Left hindlimb (tissue), 1 donor: ENCODE measurements around the gene SMG6.
"Not testable (repeated sequence)": the region's sequence is repeated elsewhere in the genome, so short reads cannot be mapped to it uniquely, and the experiment has no call there.

ENCODE experiments used
- DNase-seq: peaks from one replicate; pipeline ENCODE4 v3.0.0-alpha.2; 2018

The SMG6 gene

GRCh38 chr17:2302778-2303203, 794 bp downstream of the SMG6 start:
- no peak for DNase-seq

DNA sequence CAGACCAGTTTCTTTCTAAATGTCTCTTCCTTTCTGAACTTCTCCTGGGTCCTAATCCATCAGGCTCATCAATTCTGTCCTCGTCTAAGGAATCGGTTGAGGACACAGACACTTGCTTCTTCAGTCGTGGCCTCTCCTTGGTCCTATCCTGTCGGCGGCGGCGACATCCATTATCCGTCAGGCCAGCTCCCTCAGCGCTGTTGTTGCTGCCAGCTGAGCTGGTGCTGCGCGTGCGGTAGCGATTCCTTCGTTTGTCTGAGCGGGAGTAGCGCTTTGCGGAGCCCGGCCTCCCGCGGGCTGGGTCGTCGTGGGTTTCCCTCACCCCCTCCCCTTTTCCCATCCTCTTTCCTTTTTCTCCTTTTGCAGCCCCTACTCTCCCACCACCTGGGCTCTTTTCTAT, 3.8 kb downstream of the SMG6 start:
- no peak for DNase-seq

GRCh38 chr17:2299136-2299535, 4.4 kb downstream of the SMG6 start:
- no peak for DNase-seq

GRCh38 chr17:2297023-2297422, 6.6 kb downstream of the SMG6 start:
- no peak for DNase-seq

DNA sequence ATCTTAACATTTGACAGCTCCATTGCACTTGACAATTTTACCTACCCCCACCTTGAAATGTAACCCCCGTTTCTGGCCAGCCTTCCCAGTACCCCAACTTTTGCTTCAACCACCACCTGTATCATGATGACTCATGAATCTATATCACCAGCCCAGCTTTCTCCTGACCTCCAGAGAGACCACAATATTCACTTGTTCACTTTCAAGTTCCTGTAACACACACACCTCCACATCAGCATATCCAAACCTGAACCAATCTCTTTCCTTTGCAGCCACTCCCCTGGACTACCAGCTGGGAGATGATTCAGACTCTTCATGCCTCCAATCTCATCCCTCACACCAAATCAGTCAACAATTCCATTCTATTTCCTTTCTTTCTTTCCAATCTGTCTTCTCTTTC, 8.0 kb downstream of the SMG6 start:
- no peak for DNase-seq

GRCh38 chr17:2292100-2292499, 11.5 kb downstream of the SMG6 start:
- no peak for DNase-seq

GRCh38 chr17:2289878-2290478, 13.6 kb downstream of the SMG6 start:
- no peak for DNase-seq

DNA sequence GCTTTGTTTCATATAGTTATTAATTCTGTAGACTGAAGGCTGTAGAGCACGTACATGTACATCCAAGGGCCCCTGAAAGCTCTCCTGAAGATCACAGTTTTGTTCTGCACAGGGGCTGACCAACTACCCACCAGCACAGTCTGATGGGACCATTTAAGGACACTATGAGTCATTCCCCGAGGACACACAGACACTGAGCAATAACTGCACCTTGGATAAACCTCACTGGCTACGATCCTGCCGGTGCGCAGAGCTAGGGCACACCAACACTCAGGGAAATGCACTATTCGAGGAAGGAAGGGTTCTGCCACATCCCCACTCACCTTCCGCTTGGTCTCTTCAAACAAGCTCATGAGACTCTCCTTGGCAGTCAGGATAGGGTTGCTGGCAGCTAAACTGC, 20.3 kb downstream of the SMG6 start:
- DNase-seq = no peak

- DNase-seq = no peak
Observed at GRCh38 chr17:2282297-2282873, 21.2 kb downstream of the SMG6 start.

- no peak for DNase-seq
Observed at GRCh38 chr17:2279707-2280106, 23.9 kb downstream of the SMG6 start.

DNA sequence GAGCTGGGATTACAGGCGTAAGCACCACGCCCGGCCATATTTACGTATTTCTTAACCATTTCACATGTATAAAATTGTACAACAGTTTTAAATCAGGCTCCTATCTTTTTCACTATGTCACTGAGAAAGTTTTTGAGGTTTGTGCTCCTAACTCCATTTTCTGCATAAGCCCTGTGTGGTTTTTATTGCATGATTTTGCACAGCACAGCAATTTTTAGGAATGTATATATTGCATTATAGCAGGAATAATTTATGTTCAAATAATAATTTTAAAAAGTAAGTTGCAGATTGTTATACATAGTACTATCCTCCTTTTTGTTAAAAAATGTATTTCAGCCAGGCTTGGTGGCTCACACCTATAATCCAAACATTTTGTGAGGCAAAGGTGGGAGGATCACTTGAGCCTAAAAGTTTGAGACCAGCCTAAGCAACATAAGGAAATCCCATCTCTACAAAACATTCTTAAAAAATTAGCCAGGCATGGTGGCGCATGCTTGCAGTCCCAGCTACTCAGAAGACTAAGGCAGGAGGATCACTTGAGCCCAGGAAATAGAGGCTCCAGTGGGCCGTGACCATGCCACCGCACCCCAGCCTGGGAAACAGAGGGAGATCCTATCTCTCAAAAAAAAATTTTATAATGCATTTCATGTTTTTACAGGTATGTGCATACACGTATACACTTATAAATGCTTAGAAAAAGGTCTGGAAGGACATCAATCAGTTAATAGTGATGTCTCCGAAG, 26.0 kb downstream of the SMG6 start:
- DNase-seq = no peak

DNA sequence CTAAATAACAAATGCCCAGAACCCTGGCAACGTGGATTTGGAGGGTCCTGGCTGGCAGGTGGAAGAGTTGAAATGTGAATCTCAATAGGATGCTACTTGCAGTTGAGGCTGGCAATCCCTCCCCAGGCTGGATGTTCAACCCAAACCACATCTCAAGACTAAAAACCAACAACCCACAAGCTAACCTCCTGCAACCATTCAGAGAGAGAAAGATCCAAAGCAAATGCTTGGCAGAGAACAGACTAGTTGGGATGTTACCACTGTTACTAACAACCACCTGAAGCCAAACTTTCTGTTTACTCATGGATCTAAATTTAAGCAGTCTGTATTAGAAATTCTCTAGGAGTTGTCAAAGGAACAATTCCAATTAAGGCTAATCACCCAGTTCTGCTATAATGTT, 27.9 kb downstream of the SMG6 start:
- DNase-seq = no peak

DNA sequence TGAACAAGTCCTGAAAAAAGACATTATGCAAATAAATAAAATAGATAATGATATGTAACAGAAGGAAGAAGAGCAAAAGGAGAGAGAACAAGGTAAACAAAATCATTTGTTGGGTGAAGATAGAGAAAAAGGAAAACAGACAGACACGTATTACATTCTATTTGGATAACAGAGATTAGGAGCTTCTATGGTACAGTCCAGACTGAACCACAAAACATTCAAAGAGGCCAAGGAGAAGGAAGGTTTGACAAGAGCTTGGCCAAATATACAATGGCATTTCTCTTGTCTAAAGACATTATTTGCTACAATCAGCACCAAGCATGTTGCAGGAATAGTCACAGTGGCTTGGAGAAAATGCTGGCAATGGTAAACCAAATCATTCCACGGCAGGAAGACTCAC, 29.2 kb downstream of the SMG6 start:
- no peak for DNase-seq

DNA sequence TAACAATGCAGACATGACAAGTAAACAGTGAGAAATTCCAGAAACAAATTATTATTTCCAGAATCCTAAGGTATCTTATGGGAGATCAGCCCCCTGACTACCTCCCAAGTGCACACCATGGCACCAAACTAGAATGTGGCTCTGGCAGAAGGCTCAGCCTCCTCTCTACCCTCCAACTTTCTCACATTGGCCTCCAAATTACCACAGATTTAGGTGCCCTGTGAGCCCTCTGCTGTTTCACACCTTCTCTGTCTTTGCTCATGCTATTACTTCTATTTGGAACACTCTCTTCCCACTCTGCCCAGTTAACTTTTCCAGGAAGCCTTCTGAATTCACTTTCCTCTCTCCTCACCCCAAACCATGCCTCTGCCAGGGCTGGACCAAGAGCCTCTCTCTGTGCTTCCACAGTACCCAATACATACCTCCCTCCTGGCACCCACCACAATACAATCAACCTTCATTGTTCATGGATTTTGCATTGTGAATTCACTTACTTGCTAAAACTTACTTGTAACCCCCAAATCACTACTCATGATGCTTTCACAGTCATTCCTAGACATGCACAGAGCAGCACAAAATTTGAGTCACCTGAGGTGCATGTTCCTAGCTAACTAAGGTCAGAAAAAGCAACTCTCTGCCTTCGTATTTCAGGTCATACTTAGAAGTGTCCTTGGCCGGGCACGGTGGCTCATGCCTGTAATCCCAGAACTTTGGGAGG, 31.4 kb downstream of the SMG6 start:
- DNase-seq = no peak

- DNase-seq = no peak
Observed at GRCh38 chr17:2267354-2267753, 36.2 kb downstream of the SMG6 start.

- DNase-seq = no peak
Observed at GRCh38 chr17:2266865-2267228, 36.7 kb downstream of the SMG6 start.

DNA sequence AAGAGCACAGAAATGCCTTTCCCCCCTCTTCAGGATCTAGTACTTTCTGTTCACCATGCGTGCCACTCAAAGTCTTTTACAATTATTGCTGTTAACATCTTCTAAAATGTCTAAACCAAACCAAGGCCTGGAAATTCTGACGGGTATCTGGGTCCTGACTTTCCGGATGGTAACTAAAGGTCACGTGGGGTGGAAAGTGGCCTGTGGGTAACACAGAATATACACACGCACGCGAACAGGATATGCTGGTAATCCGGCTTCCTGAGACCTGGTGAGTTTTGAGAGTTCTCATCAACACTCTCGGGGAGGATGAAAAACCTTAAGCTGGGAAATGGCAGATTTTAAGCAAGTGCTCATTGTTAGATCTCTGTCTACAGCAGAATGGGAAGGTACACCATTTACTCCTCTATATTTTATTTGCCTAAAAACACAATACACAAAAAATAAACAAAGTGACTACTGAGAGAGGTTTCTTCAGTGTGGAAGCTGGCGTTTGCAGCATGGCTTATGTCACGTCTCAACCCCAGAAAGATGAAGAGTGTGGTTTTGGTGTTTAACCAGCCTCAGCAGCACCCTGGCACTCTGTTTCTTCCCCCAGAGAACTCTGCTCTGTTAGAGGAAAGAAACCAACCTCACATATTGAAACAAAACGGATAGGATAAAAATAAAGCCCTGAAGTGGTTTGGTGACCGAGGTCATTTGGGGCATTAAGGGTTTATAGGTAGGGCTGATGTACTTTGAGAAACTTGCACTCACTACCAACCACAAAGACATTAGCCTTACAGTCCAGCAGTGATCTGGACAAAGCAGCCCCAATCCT, 37.3 kb downstream of the SMG6 start:
- DNase-seq = no peak

DNA sequence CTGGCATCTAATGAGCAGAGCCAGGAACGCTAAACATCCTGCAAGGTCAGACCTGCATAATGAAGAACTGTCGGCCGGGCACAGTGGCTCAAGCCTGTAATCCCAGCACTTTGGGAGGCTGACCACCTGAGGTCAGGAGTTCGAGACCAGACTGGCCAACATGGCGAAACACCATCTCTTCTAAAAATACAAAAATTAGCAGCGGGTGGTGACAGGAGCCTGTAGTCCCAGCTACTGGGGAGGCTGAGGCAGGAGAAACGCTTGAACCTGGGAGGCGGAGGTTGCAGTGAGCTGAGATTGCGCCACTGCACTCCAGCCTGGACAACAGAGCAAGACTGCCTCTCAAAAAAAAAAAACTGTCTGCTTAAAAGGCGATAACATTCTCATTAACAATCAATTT, 38.4 kb downstream of the SMG6 start:
- not testable (repeated sequence) for DNase-seq

DNA sequence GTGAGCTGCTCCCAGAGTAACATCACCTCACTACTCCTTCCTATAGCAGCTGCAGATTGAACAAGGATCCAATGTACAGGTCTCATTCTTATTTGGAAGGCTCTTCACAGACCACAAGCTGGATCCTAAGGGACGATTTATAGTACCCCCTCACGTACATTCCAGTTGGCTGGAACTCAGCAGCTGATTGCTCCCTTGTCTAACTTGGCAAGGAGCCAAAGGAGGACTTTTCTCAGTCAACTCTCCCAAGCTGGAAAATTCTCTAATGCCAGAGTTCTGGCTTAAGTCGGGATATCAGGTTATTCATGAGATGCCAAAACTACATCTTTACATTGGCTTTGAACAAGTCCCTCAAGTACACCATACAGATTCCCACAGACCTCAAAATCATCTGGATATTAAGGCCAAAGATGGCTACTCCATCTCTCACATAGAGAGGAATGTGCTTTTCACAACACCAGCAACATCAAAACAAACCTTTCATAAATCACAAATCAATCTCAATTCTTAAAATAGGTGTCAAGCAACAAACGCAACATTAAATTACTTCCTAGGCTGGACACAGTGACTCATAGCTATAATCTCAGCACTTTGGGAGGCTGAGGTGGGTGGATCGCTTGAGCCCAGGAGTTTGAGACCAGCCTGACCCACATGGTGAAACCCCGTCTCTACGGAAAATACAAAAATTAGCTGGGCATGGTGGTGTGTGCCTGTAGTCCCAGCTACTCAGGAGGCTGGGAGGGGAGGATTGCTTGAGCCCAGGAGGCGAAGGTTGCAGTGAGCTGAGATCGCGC, 39.3 kb downstream of the SMG6 start:
- peak; percentile 40 for DNase-seq

DNA sequence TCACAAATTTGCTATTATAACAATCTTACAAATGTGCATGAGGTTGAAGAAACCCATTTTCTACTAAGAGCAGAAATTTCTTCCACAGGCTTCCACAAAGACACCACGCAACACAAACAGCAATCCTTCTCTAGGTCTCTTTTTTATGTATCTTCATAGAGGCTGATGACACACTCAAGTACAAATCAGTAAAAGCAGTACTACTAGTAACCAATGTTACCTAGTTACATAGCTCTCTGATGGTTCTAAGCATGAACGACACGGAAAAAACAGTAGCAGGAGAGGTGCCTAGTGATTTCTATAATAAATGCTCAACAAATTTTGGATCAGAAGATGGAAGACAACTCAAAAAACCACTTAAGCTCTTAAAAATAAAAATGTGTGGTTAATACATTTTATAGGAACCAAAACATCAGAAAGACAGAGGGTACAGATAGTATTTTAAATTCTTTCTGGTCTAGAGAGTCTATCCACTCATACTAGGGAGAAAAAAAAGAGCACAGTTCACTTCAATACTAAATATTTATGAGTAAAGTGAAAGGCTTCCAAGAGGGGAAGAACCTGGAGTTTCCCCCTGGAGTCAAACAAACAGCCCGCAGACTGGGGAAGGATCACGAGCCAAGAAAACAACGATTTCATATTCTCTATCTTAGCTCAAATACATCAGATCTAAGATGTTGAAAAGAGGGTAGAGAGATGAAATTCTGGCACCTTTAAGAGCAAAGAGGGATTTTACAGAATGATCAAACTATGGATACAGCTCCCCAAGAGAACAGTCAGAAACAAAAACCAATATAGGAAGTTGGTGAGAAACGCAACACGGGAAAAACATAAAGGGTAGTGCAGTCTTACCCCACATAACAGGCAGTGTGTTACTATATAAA, 40.2 kb downstream of the SMG6 start:
- no peak for DNase-seq

DNA sequence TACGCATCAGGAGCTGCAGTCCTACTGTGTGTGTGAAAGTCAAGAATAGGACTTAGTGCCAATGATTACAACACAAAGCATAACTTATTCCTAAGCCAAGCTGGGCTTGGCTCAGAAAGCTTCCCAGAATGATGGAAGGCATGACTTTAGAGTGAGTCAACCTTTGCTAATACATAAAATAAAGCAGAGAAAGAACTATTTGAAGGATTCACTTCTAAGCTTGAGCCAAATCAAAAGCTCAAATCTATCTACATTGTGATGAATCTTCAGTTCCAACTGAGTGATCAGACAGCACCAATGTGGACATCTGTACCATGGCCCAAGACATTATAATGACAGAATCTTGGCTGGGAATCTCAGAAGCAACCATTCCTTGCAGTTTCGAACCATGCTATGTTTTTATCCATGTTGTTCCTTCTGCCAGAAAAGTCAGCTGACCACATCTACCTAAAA, 41.4 kb downstream of the SMG6 start:
- DNase-seq = no peak
